ENCODE measurements around the gene WWC2.

GRCh38 chr4:183349673-183350072 is 250.6 kb downstream of the WWC2 start:
- TF ChIP-seq EZH2 (IDR thresholded peaks at IDR 0.05): no peak
- TF ChIP-seq POLR2AphosphoS5 (IDR thresholded peaks at IDR 0.05; ENCODE audit: borderline replicate concordance, low read depth, low read length): no peak
